Transverse colon (tissue), 4 donors: ENCODE measurements around the gene ADAM17. TPM values are rescaled to one million over a fixed set of nuclear protein-coding genes. Genes with fewer than 3 reads are reported as not detected.

Source experiments
- DNase-seq: peaks from one replicate; pipeline ENCODE4 v3.0.0-alpha.2; 2019
- H3K27ac ChIP-seq, 4 donors: fragments of 200-600 bp; sonication (generic); 2 replicates each; pipeline ENCODE4 v1.5.1; 2016 to 2018; ENCODE audit warnings: inconsistent platforms in 4 of 4
- H3K27me3 ChIP-seq: fragments of 200-600 bp; sonication (generic); 2 replicates; pipeline ENCODE4 v1.5.1; 2017; ENCODE audit warnings: inconsistent platforms
- H3K36me3 ChIP-seq, 4 donors: fragments of 200-600 bp; sonication (generic); 2 replicates each; pipeline ENCODE4 v1.5.1; 2017 to 2019; ENCODE audit warnings: inconsistent platforms in 4 of 4
- H3K4me1 ChIP-seq, 4 donors: fragments of 200-600 bp; sonication (generic); 2 replicates each; pipeline ENCODE4 v1.5.1; 2017 to 2020; ENCODE audit warnings: inconsistent platforms in 4 of 4
- H3K4me3 ChIP-seq, 4 donors: fragments of 200-600 bp; sonication (generic); 1 replicate in 1 of 4; 2 replicates in 3 of 4; pipeline versions ENCODE4 v1.5.1 to v1.6.1; 2017 to 2019; ENCODE audit warnings: inconsistent platforms in 4 of 4
- H3K9me3 ChIP-seq, 2 donors: fragments of 200-600 bp; sonication (generic); 2 replicates each; pipeline ENCODE4 v1.5.1; 2017 to 2019; ENCODE audit warnings: inconsistent platforms in 2 of 2
- EP300 ChIP-seq: sonication (generic); formaldehyde crosslinking; IDR thresholded peaks from one replicate; pipeline ENCODE4 v1.6.1; 2017; ENCODE audit warnings: antibody characterized with exemption, low read depth
- POLR2A ChIP-seq: fragments of 450-650 bp; IDR thresholded peaks from one replicate; pipeline ENCODE4 v1.6.1; 2016; ENCODE audit warnings: antibody characterized with exemption, mild to moderate bottlenecking, moderate library complexity
- POLR2AphosphoS5 ChIP-seq, 3 donors: sonication (generic); formaldehyde crosslinking; IDR thresholded peaks; one replicate each; pipeline ENCODE4 v1.6.1; 2016; ENCODE audit warnings: antibody characterized with exemption in 3 of 3
- WGBS, 2 donors: methylation state at CpG; one replicate each; pipeline ENCODE4 v1.1.5; 2018; ENCODE audit warnings: low coverage in 1 of 2; 5-methylcytosine and 5-hydroxymethylcytosine counted together
- in situ Hi-C, 4 donors: fragments of 200-750 bp; cut with MboI; loops; one replicate each; pipeline versions ENCODE4 v1.15.0 to v1.15.1; 2017; ENCODE audit warnings: low sequenced_read_pairs in 3 of 4, low pct_ligation_motif_present in 1 of 4, low pct_unique_long_range_greater_than_20kb in 1 of 4
- intact Hi-C: fragments of 100-400 bp; cut with DNase I; formaldehyde crosslinking; loops from one replicate; pipeline ENCODE4 v1.15.1; 2023; ENCODE audit warnings: low total_unique reads
- total RNA-seq, 4 donors: library from RNA; depleted of rRNA; stranded (reverse); fragments of >200 nt; gene quantifications; one replicate each; pipeline ENCODE4 v1.1.0, GENCODE V29; 2016
- TF ChIP-seq, protein P1 (sequence below), 5 experiments: fragments of 200-600 bp in 3 of 5; fragments of 450-650 bp in 2 of 5; sonication (generic) in 3 of 5; IDR thresholded peaks; 1 replicate in 2 of 5; 2 replicates in 3 of 5; pipeline ENCODE4 v1.5.1; 2016 to 2017; ENCODE audit warnings: antibody characterized with exemption in 5 of 5, inconsistent platforms in 3 of 5, mild to moderate bottlenecking in 2 of 5, moderate library complexity in 1 of 5

The ADAM17 gene
- total RNA-seq, 4 donors from 2014 or later, result 11.2 to 36.4 (median 17.0) TPM

GRCh38 chr2:9573013-9573720 lies 17.5 kb upstream of the ADAM17 start:
- no peak overlapping the region for H3K27ac ChIP-seq
- in situ Hi-C loops (no loop called here), intact Hi-C loops (no loop called here)
- no peaks in the 10 kb centered on the region for H3K36me3 ChIP-seq
- DNase-seq, result no peak
- TF ChIP-seq, protein P1, sequence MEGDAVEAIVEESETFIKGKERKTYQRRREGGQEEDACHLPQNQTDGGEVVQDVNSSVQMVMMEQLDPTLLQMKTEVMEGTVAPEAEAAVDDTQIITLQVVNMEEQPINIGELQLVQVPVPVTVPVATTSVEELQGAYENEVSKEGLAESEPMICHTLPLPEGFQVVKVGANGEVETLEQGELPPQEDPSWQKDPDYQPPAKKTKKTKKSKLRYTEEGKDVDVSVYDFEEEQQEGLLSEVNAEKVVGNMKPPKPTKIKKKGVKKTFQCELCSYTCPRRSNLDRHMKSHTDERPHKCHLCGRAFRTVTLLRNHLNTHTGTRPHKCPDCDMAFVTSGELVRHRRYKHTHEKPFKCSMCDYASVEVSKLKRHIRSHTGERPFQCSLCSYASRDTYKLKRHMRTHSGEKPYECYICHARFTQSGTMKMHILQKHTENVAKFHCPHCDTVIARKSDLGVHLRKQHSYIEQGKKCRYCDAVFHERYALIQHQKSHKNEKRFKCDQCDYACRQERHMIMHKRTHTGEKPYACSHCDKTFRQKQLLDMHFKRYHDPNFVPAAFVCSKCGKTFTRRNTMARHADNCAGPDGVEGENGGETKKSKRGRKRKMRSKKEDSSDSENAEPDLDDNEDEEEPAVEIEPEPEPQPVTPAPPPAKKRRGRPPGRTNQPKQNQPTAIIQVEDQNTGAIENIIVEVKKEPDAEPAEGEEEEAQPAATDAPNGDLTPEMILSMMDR (IDR thresholded peaks at IDR 0.05), result no peak
- TF ChIP-seq POLR2AphosphoS5 (IDR thresholded peaks at IDR 0.05) (no peak), POLR2A (no peak), EP300 (no peak)
- no peaks in the 10 kb centered on the region for H3K9me3 ChIP-seq
- no peaks in the 10 kb centered on the region for H3K4me1 ChIP-seq
- H3K27me3 ChIP-seq, result no peaks in the 10 kb centered on the region
- H3K4me3 ChIP-seq, result no peak overlapping the region
- WGBS, 2 donors, result 87 to 89% methylated on average over 1 of the region's 1 CpG

GRCh38 chr2:9570182-9571060 lies 14.8 kb upstream of the ADAM17 start:
- in situ Hi-C loops, result no loop called here
- H3K4me1 ChIP-seq, result peaks cover 0 to 7% (median 0%) of the 10 kb centered on the region in 4 donors
- intact Hi-C loops, result no loop called here
- 80 to 88% methylated on average over 1 to 4 of the region's 4 CpGs for WGBS, 2 donors
- H3K27me3 ChIP-seq, result no peaks in the 10 kb centered on the region
- DNase-seq, result no peak
- no peaks in the 10 kb centered on the region for H3K9me3 ChIP-seq
- no peaks in the 10 kb centered on the region for H3K36me3 ChIP-seq
- TF ChIP-seq EP300 (no peak), POLR2AphosphoS5 (IDR thresholded peaks at IDR 0.05) (no peak), POLR2A (no peak)
- TF ChIP-seq, protein P1 (IDR thresholded peaks at IDR 0.05), result no peak
- H3K4me3 ChIP-seq, result no peak overlapping the region
- no peak overlapping the region for H3K27ac ChIP-seq

DNA sequence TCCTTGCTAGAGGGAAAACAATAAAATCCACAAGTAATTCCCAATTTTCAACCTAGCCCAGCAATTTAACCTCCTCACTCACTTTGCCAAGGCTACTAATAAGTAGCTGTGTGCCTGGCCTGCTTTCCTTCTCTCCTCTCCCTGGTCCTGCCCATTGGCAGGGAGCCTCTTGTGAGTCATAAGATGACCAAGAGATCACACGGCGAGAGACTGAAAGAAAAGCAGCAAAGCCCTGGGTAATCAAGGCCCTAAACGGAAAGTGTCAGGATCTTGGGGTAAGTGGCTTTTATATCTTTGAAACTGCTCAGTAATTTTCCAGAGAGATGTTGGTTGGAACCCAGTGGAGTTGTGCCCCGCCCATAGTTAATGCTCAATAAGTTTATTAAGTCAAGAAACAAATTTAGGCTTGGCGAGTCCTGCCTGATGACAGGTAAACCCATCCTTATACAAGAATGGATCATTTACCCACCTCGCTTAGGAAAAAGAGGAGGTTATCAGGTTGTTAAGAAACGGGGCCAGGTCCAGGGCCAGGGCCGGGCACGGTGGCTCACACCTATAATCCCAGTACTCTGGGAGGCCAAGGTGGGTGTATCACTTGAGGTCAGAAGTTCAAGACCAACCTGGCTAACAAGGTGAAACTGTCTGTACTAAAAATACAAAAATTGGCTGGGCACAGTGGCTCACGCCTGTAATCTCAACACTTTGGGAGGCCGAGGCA lies 10.0 kb upstream of the ADAM17 start:
- DNase-seq, result peak; percentile 74
- H3K9me3 ChIP-seq, result no peaks in the 10 kb centered on the region
- peak overlapping the region; percentile 70 to 81 (median 76) for H3K27ac ChIP-seq
- 73% methylated on average over 11 of the region's 11 CpGs; no CpG with 5 or more reads in 1 of the 2 donors for WGBS, 2 donors
- H3K27me3 ChIP-seq, result no peaks in the 10 kb centered on the region
- H3K4me3 ChIP-seq, result no peak overlapping the region
- intact Hi-C loops, result no loop called here
- no peaks in the 10 kb centered on the region for H3K36me3 ChIP-seq
- peaks cover 0 to 14% (median 3%) of the 10 kb centered on the region in 4 donors for H3K4me1 ChIP-seq
- in situ Hi-C loops, result no loop called here
- TF ChIP-seq POLR2AphosphoS5 (IDR thresholded peaks at IDR 0.05) (peak in 2 of 3 donors; percentile 51 to 56), POLR2A (no peak), EP300 (no peak)

DNA sequence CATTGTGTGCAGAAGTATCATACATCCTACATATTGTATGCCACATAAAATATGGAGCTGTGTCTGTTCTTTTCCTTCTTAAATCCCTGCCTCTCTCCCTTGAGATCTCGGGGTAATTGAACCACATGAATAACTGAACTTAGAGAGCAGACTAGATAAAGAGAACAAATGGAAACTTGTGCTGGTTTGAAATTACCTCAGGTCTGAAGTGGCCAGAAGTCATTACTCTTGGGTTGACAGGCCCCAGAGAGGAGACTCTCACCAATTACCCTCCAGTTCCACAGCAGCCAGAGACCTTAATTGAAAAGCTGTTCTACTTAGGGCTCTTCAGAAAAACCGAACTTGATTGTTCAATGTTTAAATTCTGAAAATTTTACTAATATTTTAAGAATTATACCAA lies 5.0 kb upstream of the ADAM17 start:
- H3K4me1 ChIP-seq, result peaks cover 0 to 22% (median 11%) of the 10 kb centered on the region in 4 donors
- no peak overlapping the region for H3K4me3 ChIP-seq
- H3K27me3 ChIP-seq, result no peaks in the 10 kb centered on the region
- whole genome bisulfite sequencing, 2 donors, result 81 to 85% methylated on average over 2 of the region's 2 CpGs
- H3K36me3 ChIP-seq, result no peaks in the 10 kb centered on the region
- in situ Hi-C loops (no loop called here), intact Hi-C loops (no loop called here)
- TF ChIP-seq, protein P1 (IDR thresholded peaks at IDR 0.05), result no peak
- TF ChIP-seq POLR2A (no peak), POLR2AphosphoS5 (IDR thresholded peaks at IDR 0.05) (no peak), EP300 (no peak)
- H3K27ac ChIP-seq, result no peak overlapping the region
- H3K9me3 ChIP-seq, result no peaks in the 10 kb centered on the region
- DNase-seq, result no peak
